Panc1 (cell line): ENCODE measurements around the gene SLC44A1.

Source experiments
- CTCF ChIP-seq: fragments of 450-650 bp; IDR thresholded peaks from 2 replicates; pipeline ENCODE4 v1.5.1; 2017; ENCODE audit warnings: mild to moderate bottlenecking
- POLR2AphosphoS5 ChIP-seq: IDR thresholded peaks from 2 replicates; pipeline ENCODE4 v1.6.1; 2012; ENCODE audit warnings: mild to moderate bottlenecking, low read depth, low read length, moderate library complexity
- REST ChIP-seq, 2 experiments: IDR thresholded peaks; 2 replicates each; pipeline ENCODE4 v1.6.1; 2011 to 2012; ENCODE audit warnings: low read depth in 2 of 2, control low read depth in 1 of 2, low read length in 1 of 2, mild to moderate bottlenecking in 1 of 2, moderate library complexity in 1 of 2; ENCODE audit not compliant: insufficient read depth in 1 of 2

- TF ChIP-seq CTCF: no peak
- TF ChIP-seq POLR2AphosphoS5: no peak
- TF ChIP-seq REST (IDR thresholded peaks at IDR 0.05; ENCODE audit: insufficient read depth in 1 of 2, low read depth in 2 of 2, low read length in 1 of 2): no peak
Measured at GRCh38 chr9:105237246-105237645, 7.2 kb upstream of the SLC44A1 start.
